Neuronal stem cell (in vitro differentiated cells): Measurements from ENCODE around the gene DLG1.
A peak's percentile ranks its signal among the peaks of the same experiment; 100 is the strongest.

ENCODE experiments used
- DNase-seq: peaks from one replicate; pipeline ENCODE4 v3.0.0-alpha.2; 2013; ENCODE audit warnings: low spot score
- H2AFZ ChIP-seq: one replicate; pipeline ENCODE4 v1.6.1; 2013; ENCODE audit warnings: mild to moderate bottlenecking, low read length, inconsistent platforms
- H2AK5ac ChIP-seq: 2 replicates; pipeline ENCODE4 v1.6.1; 2013; ENCODE audit warnings: low read depth, mild to moderate bottlenecking, inconsistent platforms, low read length, moderate library complexity, mixed read lengths
- H2BK120ac ChIP-seq: 2 replicates; pipeline ENCODE4 v1.6.1; 2013; ENCODE audit warnings: low read depth, mild to moderate bottlenecking, inconsistent platforms, low read length, moderate library complexity, mixed read lengths
- H2BK12ac ChIP-seq: one replicate; pipeline ENCODE4 v1.6.1; 2013; ENCODE audit warnings: low read length, inconsistent platforms
- H2BK15ac ChIP-seq: 2 replicates; pipeline ENCODE4 v1.6.1; 2013; ENCODE audit warnings: mild to moderate bottlenecking, low read length, inconsistent platforms, mixed read lengths
- H2BK5ac ChIP-seq: one replicate; pipeline ENCODE4 v1.6.1; 2013; ENCODE audit warnings: inconsistent platforms, mild to moderate bottlenecking, low read length, moderate library complexity
- H3K14ac ChIP-seq: one replicate; pipeline ENCODE4 v1.6.1; 2013; ENCODE audit warnings: low read length, inconsistent platforms
- H3K18ac ChIP-seq: 2 replicates; pipeline ENCODE4 v1.6.1; 2013; ENCODE audit warnings: low read length, inconsistent platforms
- H3K23ac ChIP-seq: 2 replicates; pipeline ENCODE4 v1.6.1; 2013; ENCODE audit warnings: low read depth, mild to moderate bottlenecking, mixed read lengths, low read length, inconsistent platforms; ENCODE audit not compliant: poor library complexity
- H3K27ac ChIP-seq: replicated peaks from 3 replicates; pipeline ENCODE4 v1.5.1; 2013; ENCODE audit warnings: low read length, inconsistent platforms
- H3K27me3 ChIP-seq, 3 experiments: 2 replicates each; pipeline ENCODE4 v1.6.1; 2013; ENCODE audit warnings: low read length in 3 of 3, mild to moderate bottlenecking in 2 of 3, inconsistent platforms in 1 of 3, low read depth in 1 of 3, mixed read lengths in 1 of 3, moderate library complexity in 1 of 3; ENCODE audit not compliant: control insufficient read depth in 3 of 3, insufficient read depth in 3 of 3
- H3K36me3 ChIP-seq, 2 donors: replicated peaks in 1 of 2; 2 replicates each; pipeline ENCODE4 v1.6.1; 2013; ENCODE audit warnings: low read length in 2 of 2; ENCODE audit not compliant: control insufficient read depth in 2 of 2, insufficient read depth in 2 of 2
- H3K4ac ChIP-seq: 2 replicates; pipeline ENCODE4 v1.6.1; 2013; ENCODE audit warnings: inconsistent platforms, mild to moderate bottlenecking, low read length, moderate library complexity
- H3K4me1 ChIP-seq, 2 donors: 1 replicate in 1 of 2; 2 replicates in 1 of 2; pipeline ENCODE4 v1.6.1; 2013; ENCODE audit warnings: low read length in 2 of 2, low read depth in 1 of 2; ENCODE audit not compliant: control insufficient read depth in 2 of 2, insufficient read depth in 1 of 2
- H3K4me2 ChIP-seq: one replicate; pipeline ENCODE4 v1.6.1; 2013; ENCODE audit warnings: mild to moderate bottlenecking, low read length, inconsistent platforms; ENCODE audit not compliant: insufficient read depth, poor library complexity, severe bottlenecking
- H3K4me3 ChIP-seq, 2 donors: 2 replicates each; pipeline ENCODE4 v1.5.1; 2013; ENCODE audit warnings: low read length in 2 of 2, mild to moderate bottlenecking in 2 of 2, inconsistent platforms in 1 of 2, moderate library complexity in 1 of 2
- H3K79me1 ChIP-seq: one replicate; pipeline ENCODE4 v1.6.1; 2013; ENCODE audit warnings: low read depth, mild to moderate bottlenecking, inconsistent platforms, low read length, moderate library complexity
- H3K9ac ChIP-seq: one replicate; pipeline ENCODE4 v1.6.1; 2013; ENCODE audit warnings: mild to moderate bottlenecking, low read depth, low read length, inconsistent platforms; ENCODE audit not compliant: poor library complexity
- H3K9me3 ChIP-seq, 2 donors: replicated peaks in 1 of 2; 2 replicates each; pipeline versions ENCODE3 to v1.6.1; 2013; ENCODE audit warnings: low read length in 2 of 2, mild to moderate bottlenecking in 2 of 2, inconsistent platforms in 1 of 2, low read depth in 1 of 2, mixed read lengths in 1 of 2, moderate library complexity in 1 of 2; ENCODE audit not compliant: control insufficient read depth in 2 of 2, insufficient read depth in 1 of 2
- H4K8ac ChIP-seq: one replicate; pipeline ENCODE4 v1.6.1; 2013; ENCODE audit warnings: low read depth, mild to moderate bottlenecking, inconsistent platforms, low read length, moderate library complexity
- H4K91ac ChIP-seq: one replicate; pipeline ENCODE4 v1.6.1; 2013; ENCODE audit warnings: low read length, low read depth, mild to moderate bottlenecking, inconsistent platforms; ENCODE audit not compliant: poor library complexity
- WGBS, 2 donors: extraction: QIAGEN DNeasy Blood & Tissue Kit; methylation state at CpG; one replicate each; pipeline ENCODE4 v1.1.7; 2013; ENCODE audit warnings: missing lambda C conversion rate in 2 of 2, mixed read lengths in 1 of 2; ENCODE audit not compliant: insufficient read length in 2 of 2, insufficient replicate concordance in 1 of 2; ENCODE audit errors: extremely low coverage in 2 of 2; 5-methylcytosine and 5-hydroxymethylcytosine counted together

DLG1 gene

DNA sequence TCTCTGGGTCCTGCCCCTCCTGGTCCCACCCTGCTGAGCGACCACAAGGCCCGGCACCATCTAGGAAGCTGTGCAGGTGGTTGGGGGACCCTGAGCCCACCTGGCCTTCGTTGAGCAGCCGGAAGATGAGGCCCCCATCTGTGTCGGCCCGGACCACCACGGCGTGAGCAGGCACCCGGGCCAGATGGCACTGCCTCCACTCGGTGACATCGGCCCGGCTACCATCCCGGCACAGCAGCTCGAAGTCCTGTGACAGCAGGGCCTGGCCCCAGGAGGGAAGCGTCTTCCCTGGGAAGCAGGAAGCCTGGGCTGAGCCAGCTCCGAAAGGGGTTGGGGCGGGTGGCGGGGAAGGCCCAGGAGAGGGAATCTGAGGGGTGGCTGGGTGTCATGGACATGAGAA, 281.4 kb downstream of the DLG1 start:
- no peaks in the 10 kb centered on the region for H3K36me3 ChIP-seq
- H3K79me1 ChIP-seq: peaks cover 1% of the 10 kb centered on the region
- no peak overlapping the region for H2BK5ac ChIP-seq
- no peak overlapping the region for H4K8ac ChIP-seq
- no peak overlapping the region for H3K14ac ChIP-seq
- no peak overlapping the region for H4K91ac ChIP-seq
- WGBS, 2 donors: no CpG with 5 or more reads among the region's 18 CpGs
- H2BK15ac ChIP-seq: peak overlapping the region; percentile 9
- H3K4me2 ChIP-seq: no peak overlapping the region
- H3K9ac ChIP-seq: no peak overlapping the region
- no peak overlapping the region for H3K27ac ChIP-seq
- H3K23ac ChIP-seq: peak overlapping the region; percentile 50
- H2AK5ac ChIP-seq: peak overlapping the region; percentile 91
- no peak overlapping the region for H2AFZ ChIP-seq
- H3K4ac ChIP-seq: peak overlapping the region; percentile 42
- DNase-seq: no peak
- no peak overlapping the region for H2BK12ac ChIP-seq
- peaks cover 6 to 10% of the 10 kb centered on the region in 2 donors for H3K4me1 ChIP-seq
- peaks cover 0 to 27% (median 0%) of the 10 kb centered on the region in 3 experiments for H3K27me3 ChIP-seq
- H2BK120ac ChIP-seq: no peak overlapping the region
- H3K9me3 ChIP-seq: no peaks in the 10 kb centered on the region
- H3K18ac ChIP-seq: peak overlapping the region; percentile 70
- H3K4me3 ChIP-seq: no peak overlapping the region

DNA sequence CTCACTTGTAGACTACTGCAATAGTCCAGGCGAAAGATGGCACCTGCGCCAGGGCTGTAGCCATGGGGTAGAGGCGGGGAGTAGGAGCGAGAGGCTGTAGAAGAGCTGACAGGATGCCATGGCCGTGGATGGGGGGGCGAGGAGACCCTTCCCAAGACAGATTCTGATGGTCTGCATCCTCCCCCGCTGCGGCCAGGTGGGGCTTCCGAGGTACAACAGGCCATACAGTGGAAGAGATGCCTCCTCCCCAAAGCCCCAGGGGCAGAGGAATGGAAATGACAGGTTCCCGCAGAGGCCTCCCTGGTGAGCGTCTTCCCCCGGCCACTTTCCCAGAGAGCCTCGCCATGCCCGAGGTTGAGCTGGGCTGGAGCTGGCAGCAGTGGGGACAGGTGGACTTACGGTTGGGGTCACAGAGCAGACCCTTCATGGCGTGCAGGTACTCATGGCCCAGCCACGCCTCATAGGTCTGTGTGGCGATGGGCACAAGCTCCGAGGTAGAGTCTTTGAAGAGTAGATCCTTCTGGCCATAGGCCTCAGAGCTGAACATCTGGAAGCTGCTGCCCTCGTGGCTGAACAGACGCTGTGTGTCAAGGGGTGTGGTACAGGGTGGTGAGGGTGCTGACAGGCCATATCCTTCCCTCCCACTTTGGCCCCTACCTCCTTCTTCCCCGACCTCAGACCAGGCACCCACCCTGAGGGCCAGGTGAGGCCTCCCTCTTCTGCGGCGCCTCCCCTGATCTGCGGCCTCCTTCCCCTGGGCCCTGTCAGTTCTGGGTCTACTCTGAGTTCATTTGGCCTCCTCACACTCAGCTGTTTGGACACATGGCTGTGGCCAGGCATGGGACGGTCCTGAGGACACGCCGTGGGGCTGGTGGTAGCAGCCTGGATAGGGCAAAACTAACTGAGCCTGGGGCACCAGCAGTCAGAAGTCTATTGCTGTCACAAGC, 282.3 kb downstream of the DLG1 start:
- no peak overlapping the region for H2BK120ac ChIP-seq
- DNase-seq: no peak
- H4K8ac ChIP-seq: no peak overlapping the region
- no peak overlapping the region for H3K23ac ChIP-seq
- peaks cover 0 to 18% (median 0%) of the 10 kb centered on the region in 3 experiments for H3K27me3 ChIP-seq
- no peak overlapping the region for H2BK5ac ChIP-seq
- no CpG with 5 or more reads among the region's 28 CpGs for WGBS, 2 donors
- no peak overlapping the region for H3K4ac ChIP-seq
- no peak overlapping the region for H3K27ac ChIP-seq
- peaks cover 12 to 13% of the 10 kb centered on the region in 2 donors for H3K4me1 ChIP-seq
- no peak overlapping the region for H2AK5ac ChIP-seq
- H2BK15ac ChIP-seq: no peak overlapping the region
- H3K4me3 ChIP-seq: no peak overlapping the region
- H3K14ac ChIP-seq: no peak overlapping the region
- H2AFZ ChIP-seq: no peak overlapping the region
- peaks cover 1% of the 10 kb centered on the region for H3K79me1 ChIP-seq
- no peak overlapping the region for H3K9ac ChIP-seq
- no peak overlapping the region for H4K91ac ChIP-seq
- H3K9me3 ChIP-seq: no peaks in the 10 kb centered on the region
- H3K36me3 ChIP-seq: no peaks in the 10 kb centered on the region
- no peak overlapping the region for H2BK12ac ChIP-seq
- peak overlapping the region; percentile 22 for H3K18ac ChIP-seq
- no peak overlapping the region for H3K4me2 ChIP-seq

DNA sequence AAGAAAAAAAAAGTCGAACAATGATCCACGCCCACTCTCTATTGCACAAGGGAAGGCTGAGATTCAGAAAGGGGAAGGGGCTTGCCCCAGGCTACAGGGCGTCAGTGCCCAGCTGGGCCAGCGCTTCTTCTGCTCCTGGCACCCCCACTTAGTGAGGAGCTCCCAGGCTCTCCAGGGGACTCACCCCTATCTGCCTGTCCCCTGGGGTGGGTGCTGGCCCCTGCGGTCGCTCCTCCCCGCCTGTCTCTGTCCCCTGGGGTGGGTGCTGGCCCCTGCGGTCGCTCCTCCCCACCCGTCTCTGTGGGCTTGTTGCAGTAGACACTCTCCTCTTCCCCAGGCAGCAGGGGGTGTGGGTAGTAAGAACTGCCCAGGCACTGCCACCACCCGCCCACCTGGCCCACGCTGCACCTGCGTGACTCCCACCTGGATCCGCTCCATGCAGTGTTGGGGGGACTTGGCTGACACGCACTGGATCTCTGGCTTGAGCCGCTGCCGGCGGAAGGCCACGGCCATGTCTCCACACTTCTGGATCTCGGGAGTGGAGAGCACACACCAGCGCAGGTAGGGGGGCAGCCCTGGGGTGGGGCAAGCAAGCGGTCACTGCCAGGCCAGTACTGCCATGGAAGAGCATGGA, 283.4 kb downstream of the DLG1 start:
- Histone ChIP-seq H3K4ac (peak overlapping the region; percentile 14), H3K4me3 (no peak overlapping the region), H3K9ac (no peak overlapping the region), H2BK12ac (peak overlapping the region; percentile 16), H2BK15ac (peak overlapping the region; percentile 56), H3K23ac (peak overlapping the region; percentile 81), H3K4me1 (peaks cover 11 to 13% of the 10 kb centered on the region in 2 donors), H2AFZ (no peak overlapping the region), H4K91ac (no peak overlapping the region), H2AK5ac (peak overlapping the region; percentile 14), H3K36me3 (no peaks in the 10 kb centered on the region), H3K27ac (no peak overlapping the region), H3K9me3 (no peaks in the 10 kb centered on the region), H3K14ac (peak overlapping the region; percentile 44), H4K8ac (no peak overlapping the region), H2BK5ac (no peak overlapping the region), H3K27me3 (peaks cover 0 to 9% (median 0%) of the 10 kb centered on the region in 3 experiments), H3K4me2 (no peak overlapping the region), H3K79me1 (peaks cover 1% of the 10 kb centered on the region), H3K18ac (no peak overlapping the region), H2BK120ac (peak overlapping the region; percentile 36)
- no CpG with 5 or more reads among the region's 22 CpGs for WGBS, 2 donors
- DNase-seq: no peak

DNA sequence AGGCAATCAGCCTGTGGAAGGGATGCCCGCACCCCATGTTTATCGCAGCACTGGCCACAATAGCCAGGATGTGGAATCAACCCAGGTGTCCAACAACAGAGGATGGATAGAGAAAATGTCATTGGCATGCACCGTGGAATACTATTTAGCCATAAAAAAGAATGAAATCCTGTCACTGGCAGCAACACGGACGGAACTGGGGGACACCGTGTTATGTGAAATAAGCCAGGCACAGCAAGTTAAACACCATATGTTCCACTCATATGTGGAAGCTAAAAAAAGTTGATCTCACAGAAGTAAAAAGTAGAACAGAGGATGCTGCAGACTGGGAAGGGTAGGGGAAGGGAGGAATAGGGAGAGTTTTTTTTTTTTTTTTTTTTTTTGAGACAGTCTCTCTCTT, 284.4 kb downstream of the DLG1 start:
- Histone ChIP-seq H3K9me3 (no peaks in the 10 kb centered on the region), H4K91ac (no peak overlapping the region), H3K79me1 (no peaks in the 10 kb centered on the region), H3K4me2 (no peak overlapping the region), H3K4me3 (no peak overlapping the region), H3K18ac (no peak overlapping the region), H3K4ac (no peak overlapping the region), H3K4me1 (peaks cover 11 to 13% of the 10 kb centered on the region in 2 donors), H3K23ac (no peak overlapping the region), H3K27ac (no peak overlapping the region), H3K9ac (no peak overlapping the region), H2BK15ac (no peak overlapping the region), H2AK5ac (no peak overlapping the region), H2AFZ (no peak overlapping the region), H4K8ac (no peak overlapping the region), H3K14ac (no peak overlapping the region), H2BK120ac (no peak overlapping the region), H3K36me3 (no peaks in the 10 kb centered on the region), H2BK5ac (no peak overlapping the region), H3K27me3 (no peaks in the 10 kb centered on the region), H2BK12ac (no peak overlapping the region)
- WGBS, 2 donors: no CpG with 5 or more reads among the region's 6 CpGs
- DNase-seq: no peak
